ENCODE measurements around the gene ADCY7. TPM values are rescaled to one million over a fixed set of nuclear protein-coding genes. Genes with fewer than 3 reads are reported as not detected.

Gene ADCY7
- total RNA-seq, 1 experiment from 2014 or later = 39.3 TPM

- no peak overlapping the region for H3K4me2 ChIP-seq
- TF ChIP-seq EZH2 (IDR thresholded peaks at IDR 0.05; ENCODE audit: low read depth) = no peak
- TF ChIP-seq, protein P1, sequence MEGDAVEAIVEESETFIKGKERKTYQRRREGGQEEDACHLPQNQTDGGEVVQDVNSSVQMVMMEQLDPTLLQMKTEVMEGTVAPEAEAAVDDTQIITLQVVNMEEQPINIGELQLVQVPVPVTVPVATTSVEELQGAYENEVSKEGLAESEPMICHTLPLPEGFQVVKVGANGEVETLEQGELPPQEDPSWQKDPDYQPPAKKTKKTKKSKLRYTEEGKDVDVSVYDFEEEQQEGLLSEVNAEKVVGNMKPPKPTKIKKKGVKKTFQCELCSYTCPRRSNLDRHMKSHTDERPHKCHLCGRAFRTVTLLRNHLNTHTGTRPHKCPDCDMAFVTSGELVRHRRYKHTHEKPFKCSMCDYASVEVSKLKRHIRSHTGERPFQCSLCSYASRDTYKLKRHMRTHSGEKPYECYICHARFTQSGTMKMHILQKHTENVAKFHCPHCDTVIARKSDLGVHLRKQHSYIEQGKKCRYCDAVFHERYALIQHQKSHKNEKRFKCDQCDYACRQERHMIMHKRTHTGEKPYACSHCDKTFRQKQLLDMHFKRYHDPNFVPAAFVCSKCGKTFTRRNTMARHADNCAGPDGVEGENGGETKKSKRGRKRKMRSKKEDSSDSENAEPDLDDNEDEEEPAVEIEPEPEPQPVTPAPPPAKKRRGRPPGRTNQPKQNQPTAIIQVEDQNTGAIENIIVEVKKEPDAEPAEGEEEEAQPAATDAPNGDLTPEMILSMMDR (conservative IDR thresholded peaks at IDR 0.05) = no peak
- intact Hi-C loops (cut with micrococcal nuclease; ENCODE audit: unreplicated experiment) = loop anchor here (1.0 kb wide), 1 partner anchor 446 kb away; no protein-coding TSS in a partner anchor
- no peak overlapping the region for H2AFZ ChIP-seq
- H3K4me3 ChIP-seq = no peak overlapping the region
- no peak for DNase-seq
- H3F3A ChIP-seq (ENCODE audit: insufficient read depth, low read depth) = peaks cover 3% of the 10 kb centered on the region; the same call in 1 of the 2 replicates
- BruUV-seq (replicated peaks) = no TSS peak
- CTCF ChIA-PET = interaction anchor here (0.5 kb wide), 1 partner anchor 204 kb away, joined by 3 read pairs; no protein-coding TSS in a partner anchor
- no peaks in the 10 kb centered on the region for H3K9me2 ChIP-seq (ENCODE audit: insufficient read depth)
- H3K79me2 ChIP-seq (ENCODE audit: low read depth) = peaks cover 58% of the 10 kb centered on the region
- no peaks in the 10 kb centered on the region for H3K4me1 ChIP-seq (replicated peaks; ENCODE audit: insufficient read depth)
- no peaks in the 10 kb centered on the region for H3K9me3 ChIP-seq (ENCODE audit: insufficient read depth, low read depth)
- POLR2A ChIA-PET (ENCODE audit: unreplicated experiment) = interaction anchor here (0.6 kb wide), 1 partner anchor 381 kb away, joined by 3 read pairs; no protein-coding TSS in a partner anchor
- peaks cover 38% of the 10 kb centered on the region for H3K36me3 ChIP-seq (ENCODE audit: low read depth)
- H3K27me3 ChIP-seq (ENCODE audit: insufficient read depth, low read depth) = no peaks in the 10 kb centered on the region
- peaks cover 52% of the 10 kb centered on the region for H4K20me1 ChIP-seq (ENCODE audit: insufficient read depth)
- H3K27ac ChIP-seq = no peak overlapping the region
Measured at GRCh38 chr16:50360779-50361178, 94.4 kb downstream of the ADCY7 start.

DNA sequence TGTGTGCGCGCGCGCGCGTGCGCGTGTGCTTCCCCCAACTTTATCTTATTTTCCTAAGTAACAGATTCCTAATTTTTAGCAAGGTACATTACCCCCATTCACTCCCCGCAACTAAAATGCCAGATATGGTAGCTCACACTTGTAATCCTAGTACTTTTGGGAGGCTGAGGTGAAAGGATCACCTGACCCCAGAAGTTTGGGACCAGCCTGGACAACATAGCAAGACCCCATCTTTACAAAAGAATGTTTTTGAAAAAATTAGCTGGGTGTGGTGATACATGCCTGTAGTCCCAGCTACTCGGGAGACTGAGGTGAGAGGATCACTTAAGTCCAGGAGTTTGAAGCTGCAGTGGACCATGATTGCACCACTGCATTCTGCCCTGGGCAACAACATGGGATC is 97.3 kb downstream of the ADCY7 start:
- no peaks in the 10 kb centered on the region for H3F3A ChIP-seq (ENCODE audit: insufficient read depth, low read depth)
- H3K4me1 ChIP-seq (replicated peaks; ENCODE audit: insufficient read depth) = peaks cover 14% of the 10 kb centered on the region
- ChIA-PET POLR2A (ENCODE audit: unreplicated experiment) (no interaction called here), CTCF (no interaction called here)
- no peak for DNase-seq
- no peak overlapping the region for H3K4me3 ChIP-seq
- no peaks in the 10 kb centered on the region for H3K9me2 ChIP-seq (ENCODE audit: insufficient read depth)
- H3K79me2 ChIP-seq (ENCODE audit: low read depth) = peaks cover 85% of the 10 kb centered on the region
- H3K36me3 ChIP-seq (ENCODE audit: low read depth) = peaks cover 45% of the 10 kb centered on the region
- no peak for TF ChIP-seq EZH2 (IDR thresholded peaks at IDR 0.05; ENCODE audit: low read depth)
- TF ChIP-seq, protein P1 (conservative IDR thresholded peaks at IDR 0.05) = no peak
- peaks cover 39% of the 10 kb centered on the region for H4K20me1 ChIP-seq (ENCODE audit: insufficient read depth)
- BruUV-seq (replicated peaks) = no TSS peak
- no peak overlapping the region for H3K27ac ChIP-seq
- no peaks in the 10 kb centered on the region for H3K27me3 ChIP-seq (ENCODE audit: insufficient read depth, low read depth)
- intact Hi-C loops (cut with micrococcal nuclease; ENCODE audit: unreplicated experiment) = no loop called here
- H2AFZ ChIP-seq = no peak overlapping the region
- no peaks in the 10 kb centered on the region for H3K9me3 ChIP-seq (ENCODE audit: insufficient read depth, low read depth)
- no peak overlapping the region for H3K4me2 ChIP-seq

DNA sequence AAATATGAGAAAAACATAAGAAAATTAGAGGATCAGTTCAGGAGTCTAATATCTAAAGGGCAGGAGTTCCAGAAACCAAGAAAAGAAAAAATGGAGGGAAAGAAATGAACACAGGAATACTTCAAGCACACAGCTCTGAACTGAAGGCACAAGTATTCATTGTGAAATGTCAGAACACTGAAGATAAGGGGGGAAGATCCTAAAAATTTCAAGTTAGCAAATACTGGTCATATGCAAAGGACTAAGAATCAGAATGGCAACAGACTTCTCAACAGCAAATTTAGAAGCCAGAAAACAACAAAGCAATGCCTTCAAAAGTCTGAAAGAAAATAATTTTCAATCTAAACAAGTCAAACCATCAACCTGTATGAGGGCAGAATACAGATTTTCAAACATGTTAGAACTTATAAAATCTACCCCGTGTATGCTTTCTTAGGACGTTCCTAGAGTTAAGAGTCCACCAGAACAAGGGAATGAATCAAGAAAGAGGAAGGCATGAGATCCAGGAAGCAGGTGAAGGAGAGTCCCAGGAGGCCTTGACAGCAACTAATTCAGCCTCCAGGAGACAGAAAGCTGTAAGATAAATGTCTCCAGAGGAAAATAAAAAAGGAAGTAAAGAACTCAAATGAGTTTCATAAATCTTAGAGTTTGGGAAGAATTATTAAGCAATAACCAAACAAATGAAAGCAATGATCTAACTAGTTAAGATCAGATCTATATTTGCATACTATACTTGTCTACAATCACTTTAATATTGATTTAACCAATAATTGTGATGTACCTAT is 99.6 kb downstream of the ADCY7 start:
- Histone ChIP-seq H3K9me3 (ENCODE audit: insufficient read depth, low read depth) (no peaks in the 10 kb centered on the region), H3K4me3 (no peak overlapping the region), H3F3A (ENCODE audit: insufficient read depth, low read depth) (no peaks in the 10 kb centered on the region), H3K36me3 (ENCODE audit: low read depth) (peaks cover 27% of the 10 kb centered on the region), H3K79me2 (ENCODE audit: low read depth) (peaks cover 67% of the 10 kb centered on the region), H3K27me3 (ENCODE audit: insufficient read depth, low read depth) (no peaks in the 10 kb centered on the region), H3K9me2 (ENCODE audit: insufficient read depth) (no peaks in the 10 kb centered on the region), H2AFZ (no peak overlapping the region), H3K4me1 (replicated peaks; ENCODE audit: insufficient read depth) (peaks cover 14% of the 10 kb centered on the region), H4K20me1 (ENCODE audit: insufficient read depth) (peaks cover 28% of the 10 kb centered on the region), H3K27ac (no peak overlapping the region), H3K4me2 (peak overlapping the region; percentile 94; the same call in 1 of the 2 replicates)
- BruUV-seq (replicated peaks) = TSS peak; percentile 2
- CTCF ChIA-PET = no interaction called here
- DNase-seq = no peak
- no peak for TF ChIP-seq EZH2 (IDR thresholded peaks at IDR 0.05; ENCODE audit: low read depth)
- TF ChIP-seq, protein P1 (conservative IDR thresholded peaks at IDR 0.05) = no peak
- intact Hi-C loops (cut with micrococcal nuclease; ENCODE audit: unreplicated experiment) = no loop called here
- POLR2A ChIA-PET (ENCODE audit: unreplicated experiment) = no interaction called here

Small RNA genes lying within 50 kb of the gene (microRNA-seq; reads per million reads assigned to microRNA genes)
- not detected for gene MIR6771 (ENCODE audit: borderline number of aligned reads, borderline replicate concordance)

Other genes starting within 250 kb of the ADCY7 start
- gene CNEP1R1, start 241.3 kb upstream of the ADCY7 start, total RNA-seq (2021) = 10.4 and 12.2 TPM in 2 replicates
- 11.5 and 14.3 TPM in 2 replicates for gene HEATR3, start 200.6 kb upstream of the ADCY7 start, total RNA-seq (2021)
- 6.1 and 11.4 TPM in 2 replicates for gene TENT4B, start 113.2 kb upstream of the ADCY7 start, total RNA-seq (2021)
- 72.1 and 76.6 TPM in 2 replicates for gene BRD7, start 102.4 kb downstream of the ADCY7 start, total RNA-seq (2021)